ENCODE measurements around the gene PTOV1.

Gene PTOV1

DNA sequence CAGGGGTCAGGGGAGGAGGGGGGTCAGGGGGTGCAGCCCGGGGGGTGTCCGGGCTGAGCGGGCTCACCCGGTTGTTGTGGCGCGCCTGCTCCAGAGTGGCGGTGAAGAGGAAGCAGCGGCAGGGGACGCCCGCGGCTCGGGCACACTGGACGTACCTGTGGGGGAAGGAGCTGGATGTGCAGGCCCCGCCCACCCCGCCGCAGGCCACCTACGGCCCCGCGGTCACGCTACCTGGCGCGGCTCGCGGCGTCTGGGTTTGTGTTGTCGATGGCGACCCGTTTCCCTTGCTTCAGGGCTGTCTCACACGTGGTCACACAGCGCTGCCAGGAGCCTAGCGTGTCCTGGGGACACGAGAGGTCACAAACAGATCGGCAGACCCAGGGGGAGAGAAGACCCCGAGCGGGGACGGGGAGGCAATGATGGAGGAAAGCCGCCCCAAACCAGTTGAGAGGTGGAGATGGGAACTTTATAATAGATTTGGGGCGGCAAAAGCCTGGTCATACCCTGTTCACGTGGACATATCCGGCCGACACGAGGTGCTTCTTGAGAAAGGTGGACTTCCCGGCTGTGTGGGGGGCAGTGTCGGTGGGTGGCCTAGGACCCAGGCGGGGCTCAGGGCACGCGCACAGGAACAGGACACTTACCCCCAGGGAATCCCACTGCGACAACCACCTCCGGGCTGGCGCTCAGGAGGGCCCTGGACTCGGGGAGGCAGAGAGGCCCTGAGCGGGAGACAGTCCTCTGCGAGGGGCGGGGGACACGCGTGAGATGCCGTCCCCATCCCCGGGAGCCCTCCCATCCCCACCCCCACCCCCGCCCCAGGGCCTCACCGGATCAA lies 10.8 kb downstream of the PTOV1 start:
- no peaks in the 10 kb centered on the region for H3K27me3 ChIP-seq (ENCODE audit: insufficient read depth, low read length)
- H3K36me3 ChIP-seq (ENCODE audit: insufficient read depth, low read length): peaks cover 72% of the 10 kb centered on the region
- H3K9me3 ChIP-seq (ENCODE audit: low read length): no peaks in the 10 kb centered on the region

DNA sequence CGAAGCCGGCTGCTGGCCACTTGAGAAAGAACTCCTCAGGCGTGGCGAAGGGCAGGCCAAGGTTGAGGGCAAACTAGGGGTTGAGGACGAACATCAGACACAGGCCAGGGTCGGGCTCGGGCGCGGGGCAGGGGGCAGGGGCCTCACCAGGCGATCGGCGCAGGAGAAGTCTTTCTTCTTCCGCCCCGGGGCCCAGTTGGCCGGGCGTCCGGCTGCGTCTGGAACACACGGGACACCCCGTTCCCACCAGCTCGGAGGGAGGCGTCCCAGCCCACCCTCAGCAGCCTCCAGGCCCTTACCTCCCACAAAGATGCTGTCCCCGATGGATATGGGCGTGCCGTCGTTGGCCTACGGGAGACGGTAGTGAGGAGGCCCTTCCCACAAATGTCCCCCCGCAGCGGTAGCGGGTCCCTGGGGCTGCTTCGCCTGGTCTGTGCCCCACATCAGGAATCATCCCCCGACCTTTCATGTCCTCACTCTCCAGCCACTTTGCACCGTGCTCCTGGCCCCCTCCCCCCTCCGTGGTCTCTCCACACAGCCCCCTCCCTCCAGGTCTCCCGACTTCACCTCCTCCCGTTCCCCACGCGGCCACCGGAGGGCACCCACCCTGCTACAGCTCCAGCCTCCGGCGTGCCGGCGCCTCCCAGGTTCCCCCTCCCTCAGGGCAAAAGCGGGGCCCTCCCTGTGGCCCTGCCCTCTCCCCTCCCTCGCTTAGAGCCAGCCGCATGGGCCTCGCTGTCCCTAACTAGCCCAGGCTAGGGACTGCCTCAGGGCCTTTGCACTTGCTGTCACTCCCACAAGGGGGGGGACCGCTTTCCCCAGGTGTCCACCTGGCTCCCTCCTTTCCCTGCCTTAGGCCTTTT lies 11.7 kb downstream of the PTOV1 start:
- H2AFZ ChIP-seq (ENCODE audit: low read depth, low read length): no peak overlapping the region
- no peaks in the 10 kb centered on the region for H3K9me3 ChIP-seq (ENCODE audit: low read length)
- peaks cover 64% of the 10 kb centered on the region for H3K36me3 ChIP-seq (ENCODE audit: insufficient read depth, low read length)
- no peak overlapping the region for H3K4me3 ChIP-seq (ENCODE audit: low read length)
- H3K4me1 ChIP-seq (ENCODE audit: insufficient read depth, low read length): peaks cover 15% of the 10 kb centered on the region
- no peaks in the 10 kb centered on the region for H3K27me3 ChIP-seq (ENCODE audit: insufficient read depth, low read length)

More for the DNA sequence above, 10.8 kb downstream of the PTOV1 start:
- Histone ChIP-seq H3K4me3 (ENCODE audit: low read length) (no peak overlapping the region), H2AFZ (ENCODE audit: low read depth, low read length) (no peak overlapping the region), H3K4me1 (ENCODE audit: insufficient read depth, low read length) (peaks cover 14% of the 10 kb centered on the region)

DNA sequence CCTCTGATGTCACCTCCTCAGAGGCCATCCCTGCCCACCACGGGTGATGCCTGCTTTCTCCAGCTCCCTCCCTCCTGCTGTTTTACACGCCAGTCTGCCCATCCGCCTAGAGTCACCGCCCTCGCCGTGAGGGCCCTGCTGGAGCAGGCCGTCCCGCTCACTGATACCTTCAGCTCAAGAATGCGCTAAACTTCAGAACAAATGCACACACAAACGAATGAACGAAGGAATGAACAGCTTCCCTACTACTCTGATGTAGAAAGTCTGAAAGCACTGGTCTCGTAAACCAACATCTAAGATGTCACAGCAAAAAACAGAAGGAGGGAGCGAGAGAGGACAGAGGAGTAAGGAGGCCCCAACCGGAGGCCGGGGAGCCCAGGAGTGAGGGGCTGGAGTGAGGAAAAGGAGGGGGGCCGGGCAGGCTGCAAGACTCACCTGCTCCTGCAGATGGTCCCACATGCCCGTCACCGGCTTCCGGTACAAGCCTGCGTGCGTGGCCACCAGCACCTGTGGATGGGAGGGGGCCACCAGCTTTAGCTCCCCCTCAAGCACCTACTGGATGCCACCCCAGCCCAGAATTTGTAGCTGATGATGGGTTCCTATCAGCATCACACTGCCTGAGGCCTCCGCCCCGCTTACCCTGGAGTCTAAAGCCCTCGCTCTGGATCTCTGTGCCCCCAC lies 12.4 kb downstream of the PTOV1 start:
- Histone ChIP-seq H2AFZ (ENCODE audit: low read depth, low read length) (no peak overlapping the region), H3K4me3 (ENCODE audit: low read length) (no peak overlapping the region), H3K4me1 (ENCODE audit: insufficient read depth, low read length) (peaks cover 17% of the 10 kb centered on the region), H3K9me3 (ENCODE audit: low read length) (no peaks in the 10 kb centered on the region), H3K27me3 (ENCODE audit: insufficient read depth, low read length) (no peaks in the 10 kb centered on the region), H3K36me3 (ENCODE audit: insufficient read depth, low read length) (peaks cover 57% of the 10 kb centered on the region)

DNA sequence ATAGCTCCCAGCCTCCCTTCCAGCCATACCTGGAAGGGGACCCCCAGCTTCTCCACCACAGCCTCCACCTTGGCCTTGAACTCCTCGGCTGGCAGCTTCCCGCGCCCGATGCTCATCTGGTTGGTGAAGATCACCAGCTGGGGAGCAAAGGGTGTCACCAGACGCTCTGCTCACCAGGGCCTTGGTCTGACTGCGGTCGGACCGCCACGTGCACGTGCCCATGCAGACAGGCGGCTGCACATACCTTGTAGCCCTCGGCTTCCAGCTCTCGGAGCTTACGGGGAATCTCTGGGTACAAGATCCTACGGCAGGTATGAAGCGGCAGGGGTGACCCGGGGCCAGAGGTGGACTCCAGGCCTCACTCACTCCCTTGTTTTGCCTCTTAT lies 13.0 kb downstream of the PTOV1 start:
- peaks cover 52% of the 10 kb centered on the region for H3K36me3 ChIP-seq (ENCODE audit: insufficient read depth, low read length)

DNA sequence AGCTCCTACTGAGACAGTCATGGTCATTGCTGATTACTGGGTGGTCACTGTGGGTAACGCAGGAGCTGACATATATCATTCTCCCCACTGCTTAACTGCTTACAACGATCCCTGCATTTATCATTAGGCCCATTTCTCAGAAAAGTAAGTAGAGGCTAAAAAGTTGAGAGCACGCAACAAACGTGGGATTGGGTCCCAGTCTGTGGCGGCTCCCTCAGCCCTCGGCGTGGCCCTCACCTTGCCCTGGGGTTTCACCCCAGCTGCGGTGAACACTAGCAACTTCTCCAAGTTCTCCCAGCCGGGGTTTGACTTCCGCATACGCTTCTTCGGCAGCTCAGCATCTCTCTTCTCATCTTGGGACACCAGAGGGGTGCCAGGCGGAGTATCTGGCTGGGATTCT lies 13.9 kb downstream of the PTOV1 start:
- H3K27me3 ChIP-seq (ENCODE audit: insufficient read depth, low read length): no peaks in the 10 kb centered on the region
- H3K36me3 ChIP-seq (ENCODE audit: insufficient read depth, low read length): peaks cover 47% of the 10 kb centered on the region
- peaks cover 23% of the 10 kb centered on the region for H3K4me1 ChIP-seq (ENCODE audit: insufficient read depth, low read length)
- H3K9me3 ChIP-seq (ENCODE audit: low read length): no peaks in the 10 kb centered on the region
- no peak overlapping the region for H2AFZ ChIP-seq (ENCODE audit: low read depth, low read length)
- H3K4me3 ChIP-seq (ENCODE audit: low read length): no peak overlapping the region

More for the DNA sequence above, 13.0 kb downstream of the PTOV1 start:
- H3K4me1 ChIP-seq (ENCODE audit: insufficient read depth, low read length): peaks cover 20% of the 10 kb centered on the region
- no peak overlapping the region for H3K4me3 ChIP-seq (ENCODE audit: low read length)
- H3K9me3 ChIP-seq (ENCODE audit: low read length): no peaks in the 10 kb centered on the region
- no peak overlapping the region for H2AFZ ChIP-seq (ENCODE audit: low read depth, low read length)
- H3K27me3 ChIP-seq (ENCODE audit: insufficient read depth, low read length): no peaks in the 10 kb centered on the region

DNA sequence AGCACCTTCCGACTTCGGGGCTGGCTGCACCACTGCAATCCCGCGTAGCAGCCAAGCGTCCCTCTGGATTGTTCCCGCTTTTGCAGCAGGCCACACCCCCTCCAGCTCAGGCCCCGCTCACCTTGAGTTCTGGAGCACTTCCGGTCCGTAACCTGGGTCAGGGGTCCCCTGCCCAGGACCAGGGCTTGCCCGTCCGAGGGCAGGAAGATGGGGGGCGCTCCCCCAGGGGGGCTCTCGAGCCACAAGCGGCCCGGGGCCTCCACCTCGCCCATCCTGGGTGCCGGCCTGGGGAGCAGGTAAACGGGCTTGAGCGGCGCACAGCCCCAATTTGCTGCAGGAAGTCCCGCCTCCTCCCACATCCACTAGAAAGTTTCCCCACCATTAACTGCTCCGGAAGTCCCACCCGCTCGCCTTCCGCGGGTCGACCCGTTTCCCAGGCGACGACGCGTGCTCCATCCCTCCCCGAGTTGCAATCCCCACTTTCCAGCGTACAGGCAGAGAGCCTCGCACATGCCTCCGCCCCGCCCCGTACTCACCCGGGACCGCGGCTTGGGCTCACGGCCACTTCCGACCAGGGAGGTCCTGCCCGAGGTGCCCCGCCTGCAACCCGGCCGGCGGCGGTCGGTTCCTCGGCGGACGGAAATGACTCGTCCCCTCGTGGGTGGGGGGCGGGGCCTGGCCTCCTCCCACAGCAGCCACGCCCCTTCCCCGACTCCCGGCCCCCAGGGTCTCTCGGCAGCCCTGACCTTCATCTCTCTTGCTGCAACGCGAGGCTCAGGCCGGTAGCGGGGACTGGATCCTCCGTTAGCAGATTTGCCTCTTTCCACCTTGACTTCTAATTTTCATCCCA lies 16.2 kb downstream of the PTOV1 start, which contains the start of gene PNKP:
Gene PNKP, minus strand, starts transcription at position 644 of the 850 bp plus-strand sequence. Its CDS starts 372 bp downstream, at position 272.
- Histone ChIP-seq H3K4me3 (ENCODE audit: low read length) (peak within 1 kb of the TSS; percentile 73), H3K36me3 (ENCODE audit: insufficient read depth, low read length) (peaks cover 26% of the 10 kb centered on the region), H3K9me3 (ENCODE audit: low read length) (no peaks in the 10 kb centered on the region), H3K27me3 (ENCODE audit: insufficient read depth, low read length) (no peaks in the 10 kb centered on the region), H3K4me1 (ENCODE audit: insufficient read depth, low read length) (peaks cover 30% of the 10 kb centered on the region), H2AFZ (ENCODE audit: low read depth, low read length) (peak within 1 kb of the TSS; percentile 13)

DNA sequence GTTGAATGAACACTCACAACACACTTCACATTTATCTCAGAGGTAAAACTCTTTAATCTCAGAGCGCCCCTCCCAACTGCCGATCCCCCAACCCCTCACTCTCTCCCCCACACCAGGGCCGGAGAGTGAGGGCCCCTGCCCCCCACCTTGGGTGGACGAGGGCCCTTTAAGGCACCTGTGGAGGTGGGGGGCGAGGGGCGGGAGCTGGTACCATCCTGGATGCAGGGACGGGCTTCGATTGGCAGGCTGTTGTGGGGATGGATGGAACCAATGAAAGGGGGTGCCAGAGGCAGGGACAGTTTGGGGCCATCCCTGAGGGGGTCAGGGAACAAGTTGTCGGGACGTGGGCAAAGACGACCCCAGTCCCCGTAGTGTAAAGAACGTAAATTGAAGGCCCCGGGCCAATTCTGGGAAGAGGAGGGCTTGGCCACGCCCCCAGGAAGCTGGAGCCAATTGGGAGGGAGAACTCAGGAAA lies 18.1 kb downstream of the PTOV1 start:
- H3K9me3 ChIP-seq (ENCODE audit: low read length): no peaks in the 10 kb centered on the region
- H3K4me1 ChIP-seq (ENCODE audit: insufficient read depth, low read length): peaks cover 30% of the 10 kb centered on the region
- peak overlapping the region; percentile 31 for H3K4me3 ChIP-seq (ENCODE audit: low read length)
- no peaks in the 10 kb centered on the region for H3K27me3 ChIP-seq (ENCODE audit: insufficient read depth, low read length)
- H3K36me3 ChIP-seq (ENCODE audit: insufficient read depth, low read length): peaks cover 10% of the 10 kb centered on the region
- H2AFZ ChIP-seq (ENCODE audit: low read depth, low read length): no peak overlapping the region

DNA sequence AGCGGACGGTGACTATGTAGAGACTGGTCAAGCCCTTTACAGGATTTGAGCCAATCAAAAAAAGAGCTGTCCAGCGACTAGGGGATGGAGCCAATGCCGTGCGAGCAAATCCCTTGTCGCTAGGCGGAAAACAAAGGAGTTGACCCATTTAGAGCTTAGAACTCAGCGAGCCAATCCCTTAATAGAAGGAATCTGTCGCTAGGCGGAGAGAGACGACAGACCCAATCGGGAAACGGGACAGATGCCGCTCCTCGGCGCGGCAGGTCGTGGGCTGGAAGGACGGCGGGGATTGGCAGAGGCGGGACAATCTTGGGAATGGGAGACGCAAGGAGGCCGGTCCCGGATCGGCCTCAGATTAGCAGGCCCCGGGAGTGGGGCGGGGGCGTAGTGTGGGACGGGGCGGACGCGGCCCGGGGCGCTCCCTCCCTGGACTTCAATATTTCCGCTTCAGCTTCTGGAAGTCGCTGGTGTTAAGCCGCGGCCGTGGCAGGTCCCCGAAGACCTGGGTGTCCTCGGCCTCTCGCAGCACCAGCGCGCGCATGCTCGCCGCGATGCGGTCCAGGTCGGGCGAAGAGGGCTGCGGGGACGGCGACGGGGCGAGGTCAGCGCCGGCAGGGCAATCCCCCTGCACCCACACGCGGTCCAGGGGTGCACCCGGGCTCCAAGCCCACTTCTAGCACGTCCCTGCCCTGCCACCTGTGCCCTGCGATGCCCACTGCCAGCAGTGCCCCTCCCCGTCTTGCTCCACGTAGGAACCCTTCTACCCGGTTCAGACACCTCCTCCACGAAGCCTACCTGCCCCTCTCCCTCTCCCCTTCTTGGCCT lies 18.7 kb downstream of the PTOV1 start:
- peaks cover 30% of the 10 kb centered on the region for H3K4me1 ChIP-seq (ENCODE audit: insufficient read depth, low read length)
- H3K4me3 ChIP-seq (ENCODE audit: low read length): peak overlapping the region; percentile 54
- no peak overlapping the region for H2AFZ ChIP-seq (ENCODE audit: low read depth, low read length)
- peaks cover 4% of the 10 kb centered on the region for H3K36me3 ChIP-seq (ENCODE audit: insufficient read depth, low read length)
- H3K9me3 ChIP-seq (ENCODE audit: low read length): no peaks in the 10 kb centered on the region
- no peaks in the 10 kb centered on the region for H3K27me3 ChIP-seq (ENCODE audit: insufficient read depth, low read length)

DNA sequence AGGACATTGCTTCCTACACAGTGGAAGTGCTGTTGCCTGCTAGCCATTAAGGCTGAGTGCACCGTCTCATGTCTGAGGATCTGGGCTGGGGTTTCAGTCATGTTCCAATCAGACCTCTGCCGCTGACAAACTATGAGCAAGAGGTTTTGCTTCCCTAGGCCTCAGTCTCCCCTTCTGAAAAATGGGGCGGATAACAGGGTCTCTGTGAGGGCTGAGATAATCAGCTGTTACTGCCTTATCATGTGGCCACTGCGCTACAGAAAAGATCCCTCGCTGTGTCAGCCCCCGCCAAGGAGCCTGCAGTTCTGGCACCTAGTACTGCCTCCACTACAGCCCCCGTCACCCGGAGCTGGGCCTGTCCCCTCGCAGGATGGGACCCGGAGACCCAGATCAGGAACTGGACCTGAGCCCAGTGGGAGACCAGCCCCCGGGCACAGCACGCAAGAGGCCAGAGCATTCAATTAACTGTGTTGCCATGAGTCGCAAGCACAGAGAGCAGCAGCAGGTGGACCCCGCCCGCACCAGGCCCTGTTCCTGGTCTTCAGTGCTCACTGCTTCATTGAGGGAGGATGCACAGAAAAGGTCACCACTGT lies 19.4 kb downstream of the PTOV1 start:
- no peaks in the 10 kb centered on the region for H3K36me3 ChIP-seq (ENCODE audit: insufficient read depth, low read length)
- H2AFZ ChIP-seq (ENCODE audit: low read depth, low read length): no peak overlapping the region
- peak overlapping the region; percentile 54 for H3K4me3 ChIP-seq (ENCODE audit: low read length)
- H3K9me3 ChIP-seq (ENCODE audit: low read length): no peaks in the 10 kb centered on the region
- no peaks in the 10 kb centered on the region for H3K27me3 ChIP-seq (ENCODE audit: insufficient read depth, low read length)
- H3K4me1 ChIP-seq (ENCODE audit: insufficient read depth, low read length): peaks cover 30% of the 10 kb centered on the region

DNA sequence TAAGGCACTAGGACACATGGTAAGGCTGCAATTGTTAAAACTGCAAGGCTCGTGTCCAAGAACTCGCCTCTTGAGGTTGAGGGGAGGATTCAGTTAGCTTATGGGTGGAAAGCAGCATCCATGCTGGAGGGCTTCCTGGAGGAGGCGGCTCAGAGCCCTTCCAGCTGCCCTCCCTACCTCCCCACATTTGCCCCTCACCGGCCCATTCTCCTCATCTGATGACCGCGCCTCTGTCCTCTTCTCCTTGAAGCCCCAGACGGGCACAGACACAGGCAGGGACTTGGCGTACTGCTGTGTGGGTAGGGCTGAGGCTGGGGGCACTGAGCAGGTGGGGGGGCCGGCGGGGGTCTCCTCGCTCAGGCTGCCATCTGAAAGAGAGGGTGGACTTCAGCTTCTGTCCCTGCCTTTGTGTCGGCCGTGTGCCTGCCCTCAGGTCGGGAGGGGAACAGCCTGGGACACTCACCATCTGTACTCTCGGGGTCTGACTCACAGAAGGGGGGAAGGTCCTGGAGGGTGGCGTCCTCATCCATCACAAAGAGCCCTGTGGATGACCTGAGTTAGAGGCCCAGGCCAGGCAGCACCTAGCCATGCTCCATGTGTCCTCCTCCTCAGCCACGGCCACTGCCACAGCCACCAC lies 20.5 kb downstream of the PTOV1 start:
- H3K4me1 ChIP-seq (ENCODE audit: insufficient read depth, low read length): peaks cover 27% of the 10 kb centered on the region
- H3K9me3 ChIP-seq (ENCODE audit: low read length): no peaks in the 10 kb centered on the region
- no peaks in the 10 kb centered on the region for H3K36me3 ChIP-seq (ENCODE audit: insufficient read depth, low read length)
- no peak overlapping the region for H2AFZ ChIP-seq (ENCODE audit: low read depth, low read length)
- H3K4me3 ChIP-seq (ENCODE audit: low read length): no peak overlapping the region
- H3K27me3 ChIP-seq (ENCODE audit: insufficient read depth, low read length): no peaks in the 10 kb centered on the region

All from neuron (in vitro differentiated cells).